ENCODE data around the gene NKX6-1.

Gene NKX6-1

DNA sequence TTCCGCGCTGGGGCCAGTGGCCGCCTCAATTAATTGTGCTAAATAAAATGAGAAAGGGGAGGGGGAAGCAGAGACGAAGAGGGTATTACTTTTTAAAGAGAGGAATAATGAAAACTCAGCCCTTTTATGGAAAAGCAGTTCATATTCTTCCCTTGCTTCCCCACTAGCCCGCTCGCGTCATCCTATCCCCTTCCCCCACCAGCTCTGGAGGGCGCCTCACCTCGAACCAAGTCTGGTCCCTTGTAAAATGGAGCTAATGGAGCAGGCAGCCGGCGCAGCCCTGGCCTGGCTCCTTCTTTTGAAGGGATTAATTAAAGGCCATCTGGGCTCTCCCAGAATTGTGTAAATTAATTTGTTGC is 511 bp upstream of the NKX6-1 start:
- DNase-seq (ENCODE audit: low read depth): no peak
- TF ChIP-seq, protein P1, sequence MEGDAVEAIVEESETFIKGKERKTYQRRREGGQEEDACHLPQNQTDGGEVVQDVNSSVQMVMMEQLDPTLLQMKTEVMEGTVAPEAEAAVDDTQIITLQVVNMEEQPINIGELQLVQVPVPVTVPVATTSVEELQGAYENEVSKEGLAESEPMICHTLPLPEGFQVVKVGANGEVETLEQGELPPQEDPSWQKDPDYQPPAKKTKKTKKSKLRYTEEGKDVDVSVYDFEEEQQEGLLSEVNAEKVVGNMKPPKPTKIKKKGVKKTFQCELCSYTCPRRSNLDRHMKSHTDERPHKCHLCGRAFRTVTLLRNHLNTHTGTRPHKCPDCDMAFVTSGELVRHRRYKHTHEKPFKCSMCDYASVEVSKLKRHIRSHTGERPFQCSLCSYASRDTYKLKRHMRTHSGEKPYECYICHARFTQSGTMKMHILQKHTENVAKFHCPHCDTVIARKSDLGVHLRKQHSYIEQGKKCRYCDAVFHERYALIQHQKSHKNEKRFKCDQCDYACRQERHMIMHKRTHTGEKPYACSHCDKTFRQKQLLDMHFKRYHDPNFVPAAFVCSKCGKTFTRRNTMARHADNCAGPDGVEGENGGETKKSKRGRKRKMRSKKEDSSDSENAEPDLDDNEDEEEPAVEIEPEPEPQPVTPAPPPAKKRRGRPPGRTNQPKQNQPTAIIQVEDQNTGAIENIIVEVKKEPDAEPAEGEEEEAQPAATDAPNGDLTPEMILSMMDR (IDR thresholded peaks at IDR 0.05; ENCODE audit: insufficient read depth, low read depth, low read length, missing control alignments): no peak
- H3K4me3 ChIP-seq (ENCODE audit: low read depth, low read length): no peak overlapping the region

DNA sequence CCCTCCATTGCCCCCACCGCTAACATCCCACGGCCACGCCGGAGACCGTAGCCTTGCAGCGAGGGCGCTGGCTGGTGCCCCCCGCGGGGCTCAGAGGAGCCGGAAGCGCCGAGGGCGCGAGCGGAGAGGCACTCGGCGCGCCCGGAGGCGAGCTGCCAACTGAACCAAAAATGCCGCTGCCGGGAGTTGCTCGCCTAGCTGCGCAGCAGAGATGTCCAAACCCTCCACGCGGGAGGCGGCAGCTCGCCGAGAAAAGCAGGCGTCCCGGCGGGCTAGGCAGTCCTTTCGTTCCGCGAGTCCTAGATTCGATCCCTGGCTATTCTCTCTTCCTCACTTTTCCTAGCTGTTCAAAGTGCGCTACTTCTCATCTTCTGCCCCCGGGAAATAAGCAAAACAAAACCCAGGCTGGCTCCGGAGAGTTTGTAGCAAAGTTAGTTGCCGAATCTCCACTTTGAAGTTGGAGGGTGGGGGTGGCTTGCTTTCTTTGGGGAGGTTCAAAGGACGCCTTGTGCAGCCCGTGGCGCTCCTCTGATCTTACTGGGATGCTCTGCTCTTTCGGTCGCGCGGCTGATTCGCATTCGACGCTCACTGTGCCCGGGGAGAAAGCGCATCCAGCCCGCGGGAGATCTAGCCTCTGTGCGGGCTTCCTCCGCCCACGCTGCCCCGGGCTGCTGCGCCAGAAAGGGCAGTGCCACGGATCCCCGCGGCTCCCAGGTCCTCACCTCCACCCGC is 723 bp downstream of the NKX6-1 start:
- H3K4me3 ChIP-seq (ENCODE audit: low read depth, low read length): peak overlapping the region; percentile 4; the same call in 1 of the 2 replicates
- no peak for DNase-seq (ENCODE audit: low read depth)
- TF ChIP-seq, protein P1 (IDR thresholded peaks at IDR 0.05; ENCODE audit: insufficient read depth, low read depth, low read length, missing control alignments): no peak

DNA sequence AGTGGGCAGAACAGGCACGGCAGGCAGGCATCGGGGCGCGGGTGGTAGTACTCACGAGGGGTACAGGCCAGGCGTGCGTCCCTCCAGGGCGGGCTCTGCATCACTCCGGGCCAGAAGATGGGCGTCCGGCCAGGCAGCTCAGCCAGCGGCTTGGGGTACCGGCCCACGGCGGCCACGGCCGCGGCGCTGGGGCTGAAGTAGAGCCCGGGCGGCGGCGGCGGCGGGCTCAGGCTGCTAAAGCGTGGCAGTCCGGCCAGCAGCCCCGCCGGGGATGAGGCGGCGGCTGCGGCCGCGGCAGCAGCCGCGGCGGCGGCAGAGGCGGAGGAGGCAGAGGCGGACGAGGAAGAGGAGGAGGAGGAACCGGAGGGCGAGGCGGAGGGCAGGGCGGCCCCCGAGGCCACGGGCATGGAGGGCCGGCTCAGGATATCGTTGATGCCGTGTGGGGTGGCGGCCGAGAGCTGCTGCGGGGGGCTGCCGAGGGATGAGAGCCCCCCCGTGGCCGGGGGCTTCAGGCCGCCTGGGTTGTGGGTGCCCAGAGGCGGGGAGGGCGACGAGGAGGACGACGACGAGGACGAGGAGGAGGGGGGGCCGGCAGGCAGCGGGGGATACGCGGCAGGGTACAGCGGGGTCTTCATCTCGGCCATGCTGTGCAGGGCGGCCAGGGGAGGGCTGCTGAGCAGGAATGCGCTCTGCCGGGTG is 1.4 kb downstream of the NKX6-1 start:
- H3K4me3 ChIP-seq (ENCODE audit: low read depth, low read length): no peak overlapping the region; the same call in 1 of the 2 replicates
- TF ChIP-seq, protein P1 (IDR thresholded peaks at IDR 0.05; ENCODE audit: insufficient read depth, low read depth, low read length, missing control alignments): no peak
- no peak for DNase-seq (ENCODE audit: low read depth)

DNA sequence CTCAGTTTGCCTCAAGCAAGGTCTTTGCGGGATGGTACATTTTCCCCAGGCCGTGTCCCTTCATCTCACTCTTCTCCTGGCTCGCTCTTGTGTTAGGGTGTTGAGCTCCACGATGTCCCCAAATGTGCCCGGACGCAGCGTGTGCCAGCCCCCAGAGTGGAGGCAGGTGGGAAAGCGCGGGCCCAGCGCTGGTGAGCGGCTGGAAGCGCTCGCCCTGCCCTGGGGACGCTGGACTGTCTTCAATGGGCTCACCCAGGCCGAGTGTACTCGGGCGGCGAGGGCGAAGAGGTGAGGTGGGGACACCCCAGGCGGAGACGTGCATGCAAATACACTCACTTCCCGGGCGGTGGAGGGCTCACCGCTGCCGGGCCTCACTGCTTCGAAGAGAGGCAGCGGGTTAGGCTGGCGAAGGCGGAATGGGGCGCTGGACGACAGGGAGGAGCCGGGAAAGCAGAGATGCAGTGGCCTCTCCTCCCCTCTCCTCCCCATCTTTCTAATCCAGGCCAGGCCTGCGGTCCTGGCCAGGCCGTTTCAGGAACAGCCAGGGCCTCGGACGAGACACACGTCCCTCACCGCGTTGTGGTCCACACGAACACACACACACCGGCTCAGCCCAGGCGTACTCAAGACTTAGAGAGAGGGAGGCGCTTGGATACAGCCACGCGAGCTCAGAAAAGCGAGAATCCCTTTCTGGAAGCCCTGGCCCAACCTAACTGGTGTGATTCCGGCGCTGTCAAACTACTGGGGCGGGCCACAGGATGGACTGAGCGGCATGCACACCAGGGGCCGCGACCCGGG is 2.2 kb downstream of the NKX6-1 start:
- no peak for DNase-seq (ENCODE audit: low read depth)
- TF ChIP-seq, protein P1 (IDR thresholded peaks at IDR 0.05; ENCODE audit: insufficient read depth, low read depth, low read length, missing control alignments): no peak
- H3K4me3 ChIP-seq (ENCODE audit: low read depth, low read length): no peak overlapping the region

DNA sequence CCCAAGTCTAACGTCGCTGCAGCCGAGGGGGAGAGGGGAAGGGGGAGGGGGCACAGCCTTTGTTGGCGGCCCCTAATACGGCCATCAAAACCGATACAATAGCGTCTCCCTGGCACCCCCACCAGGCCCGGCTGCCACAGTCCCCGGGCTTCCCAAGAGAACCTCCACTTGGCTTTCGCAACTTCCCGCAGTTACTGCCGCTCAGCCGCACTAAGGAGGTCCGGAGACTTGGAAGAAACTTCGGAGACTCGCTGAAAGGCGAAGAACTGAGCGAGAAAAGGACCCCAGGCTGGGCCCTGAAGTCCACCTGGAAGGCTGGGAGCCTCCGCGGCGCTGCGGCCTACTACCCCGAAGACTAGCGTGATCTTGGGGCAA is 2.8 kb downstream of the NKX6-1 start:
- DNase-seq (ENCODE audit: low read depth): no peak
- no peak overlapping the region for H3K4me3 ChIP-seq (ENCODE audit: low read depth, low read length)

DNA sequence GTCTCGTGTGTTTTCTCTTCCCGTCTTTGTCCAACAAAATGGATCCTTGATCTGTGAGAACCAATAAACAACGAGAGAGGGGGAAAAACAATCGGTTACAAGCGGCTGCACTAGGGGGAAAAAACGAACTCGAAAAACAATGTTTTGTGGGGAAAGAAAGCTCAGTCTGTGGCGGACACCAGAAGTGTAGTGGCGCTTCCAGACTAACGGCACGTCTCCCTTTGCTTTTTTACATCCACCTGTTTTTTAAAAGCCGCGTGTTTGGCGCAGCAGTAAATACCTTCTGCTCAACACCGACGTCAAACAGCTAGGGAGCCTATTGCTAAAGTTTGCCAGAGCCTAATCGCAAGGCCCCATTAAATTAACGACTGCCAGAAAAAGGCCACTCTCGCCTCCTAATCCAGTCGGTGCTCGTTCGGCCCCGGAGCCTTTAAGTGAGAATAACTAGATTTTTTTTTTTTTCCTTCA is 3.3 kb downstream of the NKX6-1 start:
- H3K4me3 ChIP-seq (ENCODE audit: low read depth, low read length): no peak overlapping the region
- TF ChIP-seq, protein P1 (IDR thresholded peaks at IDR 0.05; ENCODE audit: insufficient read depth, low read depth, low read length, missing control alignments): no peak
- no peak for DNase-seq (ENCODE audit: low read depth)

More for the DNA sequence above, 2.8 kb downstream of the NKX6-1 start:
- TF ChIP-seq, protein P1 (IDR thresholded peaks at IDR 0.05; ENCODE audit: insufficient read depth, low read depth, low read length, missing control alignments): no peak

Measured in GM12865 (cell line).